GM12878 (cell line): ENCODE results near the gene RAI2. TPM values are rescaled to one million over a fixed set of nuclear protein-coding genes. Genes with fewer than 3 reads are reported as not detected.

ENCODE experiments used
- ATAC-seq: fragments of 200-7000 bp; cut with Tn5 transposase; 3 replicates; pipeline ENCODE4 v1.9.1; 2020; ENCODE audit warnings: mild to moderate bottlenecking, moderate library complexity
- BruUV-seq: library from RNA; stranded (reverse); fragments of 400-500 nt; replicated peaks from 2 replicates; lab custom pipeline; 2021; lab: Mats Ljungman, UMichigan
- CTCF ChIA-PET: fragments of 300-600 bp; sonication (Branson Sonifier 250); formaldehyde crosslinking; extraction: SDS; loops from one replicate; lab custom pipeline; 2021; ENCODE audit warnings: inconsistent platforms; lab: Yijun Ruan, JAX
- POLR2A ChIA-PET: fragments of 350-600 bp; formaldehyde crosslinking; extraction: SDS; loops from one replicate; lab custom pipeline; 2021; ENCODE audit warnings: inconsistent platforms; lab: Charles Lee
- RAD21 ChIA-PET: fragments of 300-600 bp; sonication (Branson Sonifier 250); formaldehyde crosslinking; loops from one replicate; lab custom pipeline; 2023; ENCODE audit warnings: antibody characterized with exemption; ENCODE audit not compliant: unreplicated experiment; lab: Charles Lee
- SMC1A ChIA-PET: fragments of 300-600 bp; sonication (Branson Sonifier 250); formaldehyde crosslinking; loops from one replicate; lab custom pipeline; 2023; ENCODE audit not compliant: unreplicated experiment, uncharacterized antibody; lab: Charles Lee
- DNase-seq: peaks from one replicate; pipeline ENCODE4 v3.0.0-alpha.2; 2011; ENCODE audit warnings: low read depth, low spot score
- FAIRE-seq: peaks from 3 replicates; lab custom pipeline; 2011; peaks lifted over from hg19 to GRCh38; lab: Jason Lieb, UNC
- H2AFZ ChIP-seq: 2 replicates; pipeline ENCODE4 v1.6.0; 2011; ENCODE audit warnings: low read depth, low read length, control low read depth; ENCODE audit not compliant: control insufficient read depth
- H3K27ac ChIP-seq: 2 replicates; pipeline ENCODE4 v1.5.1; 2011; ENCODE audit warnings: control low read depth; ENCODE audit not compliant: control insufficient read depth, insufficient read depth
- H3K27me3 ChIP-seq, 2 experiments: replicated peaks in 1 of 2; 2 replicates each; pipeline versions ENCODE4 v1.6.0 to v1.6.1; 2011; ENCODE audit warnings: low read length in 1 of 2; ENCODE audit not compliant: control insufficient read depth in 2 of 2, insufficient read depth in 2 of 2
- H3K36me3 ChIP-seq, 2 experiments: 2 replicates each; pipeline ENCODE4 v1.5.1; 2011; ENCODE audit warnings: low read length in 1 of 2; ENCODE audit not compliant: control insufficient read depth in 2 of 2, insufficient read depth in 2 of 2
- H3K4me1 ChIP-seq: 2 replicates; pipeline ENCODE4 v1.6.1; 2011; ENCODE audit warnings: mild to moderate bottlenecking, low read length, moderate library complexity, mixed read lengths; ENCODE audit not compliant: control insufficient read depth, insufficient read depth
- H3K4me2 ChIP-seq: 2 replicates; pipeline ENCODE4 v1.6.0; 2011; ENCODE audit warnings: control low read depth; ENCODE audit not compliant: control insufficient read depth, insufficient read depth
- H3K4me3 ChIP-seq: fragments of 200-600 bp; sonication (generic); 2 replicates; pipeline ENCODE4 v1.5.1; 2016
- H3K79me2 ChIP-seq: 2 replicates; pipeline ENCODE4 v1.6.0; 2011; ENCODE audit warnings: low read length; ENCODE audit not compliant: control insufficient read depth, insufficient read depth
- H3K9ac ChIP-seq: 2 replicates; pipeline ENCODE4 v1.8.0; 2011; ENCODE audit warnings: low read length, control low read depth, mixed read lengths; ENCODE audit not compliant: control insufficient read depth, insufficient read depth
- H3K9me3 ChIP-seq: replicated peaks from 3 replicates; pipeline ENCODE4 v1.5.1; 2011; ENCODE audit warnings: mild to moderate bottlenecking, low read length; ENCODE audit not compliant: control insufficient read depth, insufficient read depth
- H4K20me1 ChIP-seq: 2 replicates; pipeline ENCODE4 v1.6.0; 2011; ENCODE audit not compliant: control insufficient read depth, insufficient read depth
- CTCF ChIP-seq, 3 experiments: IDR thresholded peaks in 2 of 3; conservative IDR thresholded peaks in 1 of 3; 2 replicates each; pipeline ENCODE4 v1.5.1; 2011; ENCODE audit warnings: low read depth in 3 of 3, low read length in 3 of 3, mild to moderate bottlenecking in 3 of 3, control low read depth in 2 of 3, moderate library complexity in 2 of 3, inconsistent platforms in 1 of 3, mixed read lengths in 1 of 3; ENCODE audit not compliant: control insufficient read depth in 2 of 3, insufficient read depth in 1 of 3; ENCODE audit errors: extremely low read depth in 1 of 3
- FOXM1 ChIP-seq: IDR thresholded peaks from 2 replicates; pipeline ENCODE4 v1.6.1; 2012; ENCODE audit warnings: low read depth, mild to moderate bottlenecking, inconsistent platforms, low read length, moderate library complexity
- HDGF ChIP-seq: fragments of 450-650 bp; IDR thresholded peaks from 2 replicates; pipeline ENCODE4 v1.6.1; 2016; ENCODE audit warnings: antibody characterized with exemption
- NRF1 ChIP-seq: conservative IDR thresholded peaks from 2 replicates; pipeline ENCODE4 v1.6.1; 2011; ENCODE audit warnings: mild to moderate bottlenecking, low read depth, low read length, improper control_type of control experiment
- RAD21 ChIP-seq: IDR thresholded peaks from 2 replicates; pipeline ENCODE4 v1.6.1; 2011; ENCODE audit warnings: mild to moderate bottlenecking, low read depth, low read length, moderate library complexity; ENCODE audit not compliant: insufficient read depth
- RELA ChIP-seq: fragments of 450-650 bp; IDR thresholded peaks from 2 replicates; pipeline ENCODE4 v1.8.0; 2014; ENCODE audit warnings: borderline replicate concordance; ENCODE audit not compliant: partially characterized antibody
- RFX5 ChIP-seq: IDR thresholded peaks from 2 replicates; pipeline ENCODE4 v1.6.1; 2011; ENCODE audit warnings: low read depth, low read length, improper control_type of control experiment
- SMC3 ChIP-seq: IDR thresholded peaks from 2 replicates; pipeline ENCODE4 v1.6.1; 2011; ENCODE audit warnings: low read length, improper control_type of control experiment, borderline replicate concordance
- USF2 ChIP-seq: IDR thresholded peaks from 2 replicates; pipeline ENCODE4 v1.6.1; 2011; ENCODE audit warnings: low read depth, low read length, improper control_type of control experiment, borderline replicate concordance
- YY1 ChIP-seq: IDR thresholded peaks from 2 replicates; pipeline ENCODE4 v1.6.1; 2011; ENCODE audit warnings: low read depth, mild to moderate bottlenecking, low read length
- ZBED1 ChIP-seq: IDR thresholded peaks from 2 replicates; pipeline ENCODE4 v1.6.1; 2016; ENCODE audit warnings: borderline replicate concordance
- ZBTB11 ChIP-seq: fragments of 450-650 bp; formaldehyde crosslinking; IDR thresholded peaks from 2 replicates; pipeline ENCODE4 v1.5.0; 2022; ENCODE audit warnings: mild to moderate bottlenecking, missing genetic modification characterization
- WGBS: methylation state at CpG from one replicate; pipeline ENCODE4 v1.1.6; 2016; ENCODE audit warnings: low lambda C conversion rate; ENCODE audit not compliant: insufficient replicate concordance, insufficient coverage; ENCODE audit errors: missing lambda C conversion rate; 5-methylcytosine and 5-hydroxymethylcytosine counted together
- in situ Hi-C: fragments of 300-500 bp; cut with MboI; formaldehyde crosslinking; loops from 9 replicates; pipeline ENCODE4 v1.14.3; 2018; ENCODE audit warnings: mixed read lengths
- intact Hi-C: fragments of 100-400 bp; cut with micrococcal nuclease; formaldehyde crosslinking; loops from one replicate; pipeline ENCODE4 v1.14.2; 2022; ENCODE audit not compliant: unreplicated experiment
- polyA plus RNA-seq, 11 experiments: library from polyadenylated mRNA; depleted of rRNA in 4 of 11; unstranded in 6 of 11; stranded (reverse) in 5 of 11; fragments of >200 nt; fragmentation: Nextera tagmentation in 4 of 11; fragmentation: Illumina TruSeq in 1 of 11; extraction: Ambion mirVana in 4 of 11; extraction: Trizol in 1 of 11; gene quantifications; 1 replicate in 1 of 11; 2 replicates in 10 of 11; pipeline versions ENCODE4 v1.2.1 to v1.2.3, GENCODE V29; 2011 to 2016; ENCODE audit warnings: inconsistent platforms in 2 of 11, missing spikeins in 2 of 11, low read depth in 1 of 11
- total RNA-seq, 4 experiments: library from RNA; depleted of rRNA in 3 of 4; stranded (reverse); fragments of >200 nt in 3 of 4; fragmentation: Illumina TruSeq in 1 of 4; extraction: Trizol in 1 of 4; gene quantifications; 2 replicates each; pipeline versions ENCODE4 v1.2.1 to v1.2.3, GENCODE V29; 2013 to 2021

The RAI2 gene
- total and polyA plus RNA-seq, 10 of the 15 experiments (the other 5 are each of a cell fraction or from before 2014, with no cell fraction given) = not detected

DNA sequence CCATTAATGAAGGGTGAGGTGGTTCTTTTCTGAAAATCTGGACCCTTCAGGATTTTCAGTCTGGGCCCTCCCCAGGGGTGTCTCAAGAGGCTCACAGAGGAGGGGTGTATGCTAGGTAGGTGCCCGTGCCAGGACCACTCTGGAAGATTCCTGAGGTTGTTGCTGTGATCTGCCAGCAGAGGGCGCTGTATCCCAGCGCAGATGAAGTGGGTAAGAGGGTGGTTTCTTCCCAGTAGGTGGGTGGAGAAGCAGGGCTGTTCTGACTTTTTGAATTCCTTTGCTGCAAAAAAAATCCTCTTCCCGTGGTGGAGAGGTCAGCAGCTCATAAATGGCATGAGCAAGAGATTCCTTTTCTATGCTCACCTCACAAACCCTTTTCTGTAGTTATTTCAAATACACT is 72.7 kb downstream of the RAI2 start:
- Histone ChIP-seq H3K4me1 (no peaks in the 10 kb centered on the region), H4K20me1 (no peaks in the 10 kb centered on the region)
- TF ChIP-seq NRF1 (no peak), RELA (no peak), ZBED1 (no peak), RFX5 (no peak), SMC3 (peak; percentile 42; the same call in 1 of the 2 replicates), YY1 (no peak), CTCF (IDR thresholded peaks at IDR 0.05 in 2 of 3, conservative IDR thresholded peaks at IDR 0.05 in 1 of 3; ENCODE audit: control insufficient read depth in 2 of 3, extremely low read depth in 1 of 3, insufficient read depth in 1 of 3, low read depth in 3 of 3, low read length in 3 of 3) (peak; percentile 67 to 85 (median 75)), ZBTB11 (no peak), HDGF (no peak), USF2 (no peak), RAD21 (peak; percentile 62), FOXM1 (no peak)
- TF ChIP-seq, all 136 proteins: peak for 3
- Histone ChIP-seq H3K4me3 (no peak overlapping the region), H3K9me3 (no peaks in the 10 kb centered on the region), H3K9ac (no peak overlapping the region), H3K27me3 (no peaks in the 10 kb centered on the region), H2AFZ (no peak overlapping the region), H3K79me2 (no peaks in the 10 kb centered on the region), H3K36me3 (no peaks in the 10 kb centered on the region), H3K4me2 (no peak overlapping the region), H3K27ac (no peak overlapping the region)
- in situ Hi-C loops (no loop called here), intact Hi-C loops (loop anchor here (2.0 kb wide), 1 partner anchor 590 kb away; no protein-coding TSS in a partner anchor)
- peak; percentile 80 for ATAC-seq
- CTCF ChIA-PET = interaction anchor here (1.3 kb wide), 2 partner anchors 10 to 156 kb away, joined by 3 to 4 read pairs; no protein-coding TSS in a partner anchor
- FAIRE-seq = peak; percentile 66
- SMC1A ChIA-PET = no interaction called here
- POLR2A ChIA-PET = no interaction called here
- BruUV-seq = no TSS peak
- RAD21 ChIA-PET = no interaction called here
- DNase-seq = no peak
- 2% methylated on average over 4 of the region's 4 CpGs for WGBS
